Measurements from ENCODE around the gene PRR27. TPM values are rescaled to one million over a fixed set of nuclear protein-coding genes. Genes with fewer than 3 reads are reported as not detected.

Gene PRR27
- total RNA-seq, result not detected in 2 replicates

DNA sequence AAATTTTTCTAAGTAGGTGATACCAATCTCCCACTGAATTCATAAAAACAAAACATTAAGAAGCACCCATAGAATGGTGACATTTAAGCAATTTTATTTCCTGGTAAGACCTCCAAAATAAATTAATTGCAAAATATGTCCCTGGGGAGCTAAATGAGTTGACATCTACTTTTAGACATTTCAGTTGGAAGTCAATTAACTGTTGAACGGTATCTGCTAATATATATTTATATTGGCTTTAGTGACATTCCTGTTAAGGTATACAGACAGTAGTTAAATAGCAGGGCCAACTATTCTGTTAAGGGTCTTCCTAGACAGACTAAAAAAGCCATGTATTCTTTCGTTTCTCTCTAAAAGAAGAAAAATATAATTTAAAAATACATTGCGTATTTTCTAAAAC, at the start of gene PRR27:
TSS of gene PRR27 (plus strand) at position 301 of the 400 bp plus-strand sequence. CDS start 139 bp downstream, outside the sequence.

DNA sequence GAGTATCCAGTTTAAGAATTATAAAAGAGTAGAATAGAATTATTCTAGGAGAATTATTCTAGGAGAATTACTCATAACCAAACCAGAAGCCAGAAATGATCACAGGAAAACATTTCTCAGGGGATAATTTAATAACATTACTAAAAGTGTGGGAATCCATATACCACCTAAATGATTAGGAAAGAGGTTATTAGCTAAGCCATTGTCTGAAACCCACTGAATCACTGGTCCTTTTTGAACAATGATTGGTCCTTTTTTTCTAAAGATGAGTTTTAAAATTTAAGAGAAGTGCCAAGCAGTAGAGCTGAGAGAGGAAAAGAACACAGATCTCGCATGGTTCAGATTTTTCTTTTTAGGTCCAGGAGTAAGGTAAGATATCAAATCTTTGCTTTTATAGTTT, 41.4 kb downstream of the PRR27 start, which contains the start of gene ODAM:
TSS of gene ODAM (plus strand) at position 301 of the 400 bp plus-strand sequence. CDS start 819 bp downstream, outside the sequence.

Other genes starting within 250 kb of the PRR27 start
- gene CSN1S1, start 223.2 kb upstream of the PRR27 start, total RNA-seq, result not detected in 2 replicates
- not detected in 2 replicates for gene CSN2, start 188.5 kb upstream of the PRR27 start, total RNA-seq
- not detected in 2 replicates for gene STATH, start 158.3 kb upstream of the PRR27 start, total RNA-seq
- not detected in 2 replicates for gene HTN3, start 125.8 kb upstream of the PRR27 start, total RNA-seq
- not detected in 2 replicates for gene HTN1, start 103.8 kb upstream of the PRR27 start, total RNA-seq
- gene ODAM, start 41.5 kb downstream of the PRR27 start, total RNA-seq, result not detected in 2 replicates
- not detected in 2 replicates for gene FDCSP, start 71.9 kb downstream of the PRR27 start, total RNA-seq
- not detected in 2 replicates for gene CSN3, start 88.4 kb downstream of the PRR27 start, total RNA-seq
- gene CABS1, start 180.7 kb downstream of the PRR27 start, total RNA-seq, result not detected in 2 replicates
- not detected in 2 replicates for gene SMR3A, start 206.5 kb downstream of the PRR27 start, total RNA-seq
- gene SMR3B, start 228.9 kb downstream of the PRR27 start, total RNA-seq, result not detected in 2 replicates
- not detected in 2 replicates for gene OPRPN, start 243.7 kb downstream of the PRR27 start, total RNA-seq